ENCODE measurements around the gene RCOR2.
"Not testable (repeated sequence)": the region's sequence is repeated elsewhere in the genome, so short reads cannot be mapped to it uniquely, and the experiment has no call there.

RCOR2 gene

DNA sequence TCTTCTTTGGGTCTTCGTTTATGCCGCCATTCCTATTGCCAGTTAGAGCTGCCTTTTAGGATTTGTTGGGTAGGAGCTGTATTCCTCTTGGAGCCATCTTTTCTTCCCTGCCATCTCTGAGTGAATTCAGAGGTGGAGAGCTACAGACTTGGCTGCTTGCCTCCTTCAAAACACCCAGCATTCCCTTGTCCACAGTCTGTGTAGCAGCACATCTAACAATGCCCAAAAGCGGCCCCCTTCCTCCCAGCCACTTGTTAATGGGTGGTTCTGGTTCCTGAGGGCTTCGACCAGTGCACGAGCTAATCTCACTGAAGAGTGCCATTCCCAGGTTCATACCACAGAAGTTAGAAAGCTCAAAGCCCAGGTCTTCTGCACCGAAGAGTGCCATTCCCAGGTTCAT, 40.3 kb downstream of the RCOR2 start:
- no peak for DNase-seq

DNA sequence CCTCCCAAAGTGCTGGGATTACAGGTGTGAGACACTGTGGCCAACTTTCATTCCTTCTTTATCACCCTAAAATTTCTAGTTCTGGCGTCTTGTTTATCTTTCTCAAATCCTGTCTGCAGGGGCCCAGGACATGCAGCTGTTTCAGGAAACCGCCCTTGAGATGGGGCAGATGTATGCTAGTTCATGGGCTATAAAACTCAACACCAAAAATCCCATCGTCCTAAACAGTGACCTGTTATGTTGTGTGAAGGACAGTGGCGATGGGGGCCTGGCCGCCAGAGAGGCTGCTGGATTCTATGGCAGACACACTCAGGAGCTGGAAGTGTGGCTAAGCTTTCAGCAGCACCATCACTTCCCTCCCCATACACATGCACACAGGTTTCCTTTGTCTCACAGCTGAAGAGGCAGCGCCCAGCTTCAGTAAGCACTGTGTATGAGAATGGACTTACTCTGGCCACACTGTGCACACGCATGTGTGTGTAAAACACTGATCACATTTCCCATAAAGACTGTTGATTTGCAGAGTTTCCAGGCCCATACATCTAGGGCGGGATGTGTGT, 41.4 kb downstream of the RCOR2 start:
- no peak for DNase-seq

DNA sequence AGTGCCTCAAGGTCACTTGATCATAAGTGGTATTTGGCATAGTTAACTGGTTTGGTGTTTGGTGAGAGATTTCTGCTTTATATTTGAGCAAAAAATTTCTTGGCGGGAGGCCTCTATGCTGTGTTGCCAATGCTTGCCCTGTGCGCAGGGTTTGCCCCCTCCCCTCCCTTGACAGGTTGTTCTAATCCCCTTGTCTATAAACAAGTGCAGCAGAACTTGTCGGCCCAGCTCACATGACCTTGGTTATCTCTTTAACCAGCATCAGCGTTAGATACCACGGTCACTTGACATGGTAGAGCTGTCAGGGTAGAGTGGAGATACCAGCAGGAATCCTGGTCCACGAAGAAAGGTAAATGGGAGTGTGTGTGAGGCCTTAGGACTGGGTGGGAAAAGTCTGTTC, 42.5 kb downstream of the RCOR2 start:
- peak; percentile 66 for DNase-seq

DNA sequence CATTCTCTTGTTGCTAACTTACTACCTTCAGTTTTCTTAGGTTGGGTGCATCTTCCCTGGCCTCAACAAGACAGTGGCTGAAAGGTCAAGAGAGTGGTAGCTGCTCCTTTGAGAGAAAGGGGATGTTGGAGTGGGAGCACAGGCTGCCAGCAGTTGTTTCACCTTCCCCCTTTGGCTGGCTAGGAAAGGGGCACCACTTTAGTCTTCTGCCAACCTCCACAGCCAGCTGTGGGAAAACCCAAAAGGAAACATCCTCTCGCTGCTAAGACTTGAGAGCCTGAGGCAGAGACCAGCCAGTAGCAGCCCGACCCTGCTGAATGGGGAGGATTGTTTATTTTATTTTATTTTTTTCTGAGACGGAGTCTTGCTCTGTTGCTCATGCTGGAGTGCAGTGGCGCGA, 43.7 kb downstream of the RCOR2 start:
- DNase-seq = no peak

DNA sequence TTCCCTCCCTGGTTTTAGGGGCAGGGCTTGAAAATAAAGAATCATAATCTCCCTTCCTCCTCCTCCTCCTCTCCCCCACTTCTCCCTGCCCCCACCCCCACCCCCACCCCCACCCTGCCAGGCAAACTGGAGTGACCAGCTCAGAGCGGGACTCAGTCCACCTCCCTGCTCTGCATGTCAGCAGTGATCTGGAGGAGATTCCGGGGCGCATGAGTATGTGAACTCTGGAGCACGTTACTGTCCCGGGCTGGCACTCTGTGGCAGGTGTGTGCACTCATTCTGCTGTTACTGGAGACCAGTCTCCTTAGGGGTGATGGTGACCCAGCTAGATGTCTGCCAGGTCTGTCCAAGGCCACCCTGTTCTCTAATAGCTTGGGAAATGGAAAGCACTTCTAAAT, 44.2 kb downstream of the RCOR2 start:
- DNase-seq = no peak

DNA sequence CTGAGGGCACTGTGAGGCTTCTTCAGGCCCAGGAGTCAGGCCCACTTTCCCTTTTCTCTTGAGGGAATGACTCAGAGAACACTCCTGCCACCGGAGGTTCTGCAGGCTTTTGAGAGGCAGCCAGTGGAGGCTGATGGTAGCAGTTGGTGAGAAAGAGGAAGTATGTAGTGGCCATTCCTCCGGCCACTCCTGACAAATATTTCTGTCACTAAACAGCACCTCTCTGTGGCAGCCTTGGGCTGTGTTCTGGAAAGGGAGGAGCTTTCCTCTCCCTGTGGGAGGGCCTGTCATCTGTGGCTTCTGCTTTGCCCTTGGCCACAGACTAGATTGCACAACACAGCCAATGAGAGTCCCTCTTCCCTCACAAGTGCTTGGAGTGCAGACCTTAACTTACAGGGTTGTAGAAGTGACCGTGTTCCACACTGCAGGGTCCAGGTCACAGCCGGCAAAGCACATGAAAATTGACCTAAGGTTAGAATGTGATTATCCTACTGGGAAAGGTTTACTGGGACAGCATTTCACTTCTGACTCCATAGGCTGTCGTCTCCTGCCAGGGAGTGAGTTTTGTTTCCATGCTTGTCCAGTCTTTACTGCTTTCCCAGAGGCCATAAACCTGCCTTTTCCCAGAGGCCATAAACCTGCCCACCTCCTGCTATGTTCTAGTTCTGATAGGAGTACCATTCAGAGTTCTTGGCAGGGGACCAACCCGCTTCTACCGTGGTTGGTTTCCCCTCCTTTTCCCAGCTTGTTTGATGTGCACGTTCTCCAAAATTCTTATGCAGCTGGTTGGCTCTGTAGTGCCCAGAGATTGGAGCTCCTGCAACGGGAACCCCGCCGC, 44.8 kb downstream of the RCOR2 start:
- DNase-seq = peak; percentile 99

DNA sequence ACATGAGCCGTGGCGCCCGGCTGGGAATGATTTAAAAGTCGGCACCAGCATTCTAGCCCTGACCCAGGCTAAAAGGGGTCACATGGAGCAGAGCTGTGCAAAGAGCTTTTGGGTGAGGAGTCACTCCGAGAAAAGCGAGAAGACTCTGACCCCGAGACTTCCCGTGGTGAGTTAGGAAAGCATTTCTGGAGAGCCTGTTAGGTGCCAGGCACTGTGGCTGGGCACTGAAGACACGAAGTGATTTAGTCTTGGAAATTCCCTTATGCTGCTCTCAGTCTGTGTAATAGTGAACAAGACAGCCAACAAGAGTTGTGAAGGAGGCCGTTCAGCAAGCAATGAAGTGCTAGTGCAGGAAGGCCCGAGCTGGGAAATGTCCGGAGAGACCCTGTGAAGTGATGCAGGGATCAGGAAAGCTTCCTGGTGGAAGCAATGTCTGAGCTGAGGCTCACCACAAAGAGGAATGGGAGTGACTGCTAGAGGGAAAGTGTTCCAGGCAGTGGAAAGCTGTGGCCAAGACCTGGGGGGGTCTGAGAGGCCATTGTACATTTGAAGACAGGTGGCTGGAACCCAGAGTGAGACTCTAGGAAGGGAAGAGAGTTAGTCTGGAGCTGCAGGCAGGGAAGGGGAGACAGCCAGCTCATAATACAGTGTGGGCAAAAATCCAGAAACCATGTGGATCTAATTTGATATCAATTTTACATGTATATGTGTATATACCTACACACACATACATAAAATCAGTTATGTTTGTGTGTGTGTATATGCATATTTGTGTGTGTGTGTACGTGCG, 46.4 kb downstream of the RCOR2 start:
- DNase-seq = no peak

DNA sequence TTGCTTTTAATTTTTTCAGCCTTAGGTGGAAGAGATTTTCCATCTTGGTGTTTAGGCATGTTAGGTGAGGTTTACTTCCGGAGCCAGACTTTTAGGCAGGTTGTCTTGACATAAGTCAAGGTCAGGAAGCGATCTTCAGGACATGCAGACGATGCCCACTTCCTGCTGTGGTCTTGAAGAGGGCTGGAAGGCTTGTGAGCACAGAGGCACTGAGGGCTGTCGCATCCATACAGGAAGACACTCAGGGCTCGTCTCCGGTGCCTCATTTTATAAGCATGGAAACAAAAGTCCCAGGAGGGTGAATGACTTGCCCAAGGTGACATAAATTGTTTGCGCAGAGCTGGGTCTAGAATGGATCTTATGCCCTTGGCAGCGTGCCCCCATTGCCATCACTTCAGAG, 47.3 kb downstream of the RCOR2 start:
- DNase-seq = no peak

DNA sequence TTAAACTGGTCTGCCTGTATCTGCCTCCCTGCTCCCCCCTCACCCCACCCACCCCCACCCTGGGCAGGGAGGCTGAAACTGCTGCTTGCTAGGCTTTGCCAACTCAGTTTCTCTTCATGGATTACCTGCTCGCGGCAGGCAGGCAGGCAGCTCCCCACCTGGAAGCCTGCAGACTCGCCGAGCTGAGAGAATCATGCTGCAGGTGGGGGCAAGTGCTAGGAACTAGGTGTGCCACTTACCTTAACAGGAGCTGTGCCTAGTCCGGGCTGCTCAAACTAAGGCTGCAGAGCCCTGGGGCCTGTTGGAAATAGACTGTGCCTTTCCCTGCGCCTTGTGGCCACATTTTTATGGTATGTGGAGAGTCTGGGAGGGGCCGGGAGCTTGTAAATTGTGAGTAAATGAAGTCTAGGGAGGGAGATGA, 47.8 kb downstream of the RCOR2 start:
- no peak for DNase-seq

DNA sequence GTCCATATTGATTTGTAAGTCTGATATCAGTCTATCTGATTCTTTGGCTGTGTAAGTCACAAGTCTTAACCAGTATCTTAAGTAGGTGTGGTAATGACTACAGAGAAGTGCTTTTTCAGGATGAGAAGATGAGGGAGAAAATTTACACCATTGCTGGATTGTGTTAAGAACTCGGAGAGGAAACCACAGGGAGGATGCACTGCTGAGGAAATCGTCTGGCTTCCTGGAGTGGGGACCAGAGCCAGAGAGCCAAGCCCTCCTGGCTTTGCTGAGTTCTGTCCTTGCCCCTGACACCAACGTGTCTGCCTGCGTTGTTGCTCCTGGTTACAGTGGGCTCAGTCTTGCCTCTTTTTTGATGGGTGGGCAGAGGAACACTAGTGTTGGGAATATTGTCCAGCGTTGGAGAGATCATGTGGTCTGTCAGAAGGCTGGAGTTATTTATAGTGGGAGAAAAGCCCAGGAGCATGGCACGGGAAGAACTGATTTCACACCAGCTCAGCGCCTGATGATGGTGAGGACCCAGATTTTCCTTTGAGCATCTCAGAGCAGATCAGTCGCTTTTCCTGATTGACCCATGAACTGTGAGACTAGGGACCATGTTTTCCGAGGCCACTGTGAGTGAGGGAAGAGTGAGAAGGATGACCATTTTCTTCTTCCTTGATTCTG, 48.4 kb downstream of the RCOR2 start:
- no peak for DNase-seq

DNA sequence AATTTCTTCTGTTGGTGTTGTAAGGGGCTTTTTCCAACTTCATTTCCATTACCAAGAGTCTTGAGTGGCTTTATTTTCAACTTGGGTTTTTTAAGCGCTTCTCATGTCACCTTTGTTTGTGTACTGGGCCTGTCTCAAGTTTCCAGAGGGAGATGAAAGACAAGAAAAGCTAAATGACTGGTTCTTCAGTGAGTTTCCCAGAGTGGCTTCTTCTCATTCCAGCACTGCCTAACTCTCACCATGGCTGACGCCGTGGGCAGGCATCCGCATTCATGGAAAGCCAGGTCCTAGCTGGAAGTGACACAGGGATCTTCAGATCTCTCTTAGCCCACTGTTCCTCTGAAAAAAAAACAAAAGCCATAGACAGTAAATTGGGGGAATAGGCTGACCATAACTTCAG, 49.5 kb downstream of the RCOR2 start:
- no peak for DNase-seq

DNA sequence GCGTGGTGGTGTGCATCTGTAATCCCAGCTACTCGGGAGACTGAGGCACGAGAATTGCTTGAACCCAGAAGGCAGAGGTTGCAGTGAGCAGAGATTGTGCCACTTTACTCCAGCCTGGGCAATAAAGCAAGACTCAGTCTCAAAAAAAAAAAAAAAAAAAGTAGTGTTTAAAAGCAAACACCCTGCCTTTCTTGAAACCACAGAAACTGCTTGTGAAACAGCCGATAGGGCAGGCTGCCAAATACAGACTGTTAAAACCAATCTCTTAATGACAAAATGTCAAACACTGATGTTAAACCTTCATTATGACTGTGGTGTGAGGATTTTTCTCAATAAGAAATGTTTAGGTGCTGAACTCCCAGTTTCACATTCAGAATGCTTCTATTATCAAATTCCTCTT, 50.8 kb downstream of the RCOR2 start:
- peak; percentile 86 for DNase-seq

DNA sequence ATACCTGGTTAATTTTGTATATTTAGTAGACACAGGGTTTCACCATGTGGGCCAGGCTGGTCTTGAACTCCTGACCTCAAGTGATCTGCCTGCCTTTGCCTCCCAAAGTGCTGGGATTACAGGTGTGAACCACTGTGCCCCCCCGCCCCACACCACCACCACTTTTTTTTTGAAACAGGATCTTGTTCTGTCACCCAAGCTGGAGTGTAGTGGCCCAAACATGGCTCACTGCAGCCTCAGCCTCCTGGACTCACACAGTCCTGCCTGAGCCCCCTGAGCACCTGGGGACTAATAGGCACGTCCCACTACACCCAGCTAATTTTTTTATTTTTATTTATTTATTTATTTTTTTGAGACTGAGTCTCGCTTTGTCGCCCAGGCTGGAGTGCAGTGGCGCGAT, 53.3 kb downstream of the RCOR2 start:
- DNase-seq = not testable (repeated sequence)

DNA sequence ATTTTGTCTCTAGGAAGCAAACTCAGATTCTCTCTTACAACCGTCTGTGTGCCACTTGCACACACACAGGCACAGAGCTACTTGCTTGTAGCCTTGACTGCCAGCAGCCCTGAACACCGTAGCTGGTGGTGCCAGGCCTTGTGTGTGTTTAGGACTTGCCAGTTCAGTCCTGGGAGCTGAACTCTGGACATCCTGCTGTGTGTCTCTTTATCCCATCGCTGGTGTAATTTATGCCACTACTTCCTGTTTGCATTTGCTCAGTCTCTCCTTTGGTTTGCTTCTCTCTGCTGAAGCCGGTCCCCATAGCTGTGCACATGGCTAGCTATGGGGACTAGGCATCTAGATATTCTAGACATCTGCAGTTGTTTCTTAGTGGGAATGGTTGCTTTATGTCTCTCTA, 54.0 kb downstream of the RCOR2 start:
- no peak for DNase-seq

All from OCI-M1 (cell line).